Osteocyte (in vitro differentiated cells): ENCODE results near the gene MATN4. TPM values are rescaled to one million over a fixed set of nuclear protein-coding genes. Genes with fewer than 3 reads are reported as not detected.
A peak's percentile ranks its signal among the peaks of the same experiment; 100 is the strongest.

Source experiments
- DNase-seq: peaks from one replicate; pipeline ENCODE4 v3.0.0; 2021; ENCODE audit warnings: mixed read lengths; ENCODE audit not compliant: unreplicated experiment; ENCODE audit errors: extremely low spot score
- H3K27ac Mint-ChIP-seq: one replicate; pipeline ENCODE4 v1.8.0; 2021; ENCODE audit warnings: mild to moderate bottlenecking, mixed read lengths; ENCODE audit not compliant: unreplicated experiment
- H3K27me3 Mint-ChIP-seq: one replicate; pipeline ENCODE4 v1.8.0; 2021; ENCODE audit warnings: mixed read lengths; ENCODE audit not compliant: unreplicated experiment
- H3K36me3 Mint-ChIP-seq: one replicate; pipeline ENCODE4 v1.8.0; 2021; ENCODE audit warnings: mixed read lengths; ENCODE audit not compliant: unreplicated experiment
- H3K4me1 Mint-ChIP-seq: one replicate; pipeline ENCODE4 v1.8.0; 2021; ENCODE audit warnings: mixed read lengths; ENCODE audit not compliant: unreplicated experiment
- H3K4me3 Mint-ChIP-seq: one replicate; pipeline ENCODE4 v1.8.0; 2021; ENCODE audit warnings: mild to moderate bottlenecking, moderate library complexity, mixed read lengths; ENCODE audit not compliant: unreplicated experiment
- H3K9me3 Mint-ChIP-seq: one replicate; pipeline ENCODE4 v1.8.0; 2021; ENCODE audit warnings: mixed read lengths; ENCODE audit not compliant: unreplicated experiment
- CTCF ChIP-seq: fragments of 200-600 bp; sonication (generic); IDR thresholded peaks from 2 replicates; pipeline ENCODE4 v1.5.0; 2021; ENCODE audit warnings: antibody characterized with exemption, mild to moderate bottlenecking, moderate library complexity
- total RNA-seq: library from RNA; stranded (reverse); gene quantifications from 2 replicates; pipeline ENCODE4 v1.2.1, GENCODE V29; 2021

MATN4 gene
- total RNA-seq, 1 donor from 2014 or later: not detected

GRCh38 chr20:45328451-45328850 is 20.4 kb upstream of the MATN4 start:
- TF ChIP-seq CTCF: no peak
- Mint-ChIP-seq H3K9me3 (no peaks in the 10 kb centered on the region), H3K27ac (no peak overlapping the region), H3K36me3 (peaks cover 9% of the 10 kb centered on the region), H3K27me3 (no peaks in the 10 kb centered on the region), H3K4me1 (no peaks in the 10 kb centered on the region), H3K4me3 (no peak overlapping the region)
- no peak for DNase-seq

GRCh38 chr20:45325371-45325770 is 17.3 kb upstream of the MATN4 start:
- peaks cover 8% of the 10 kb centered on the region for H3K36me3 Mint-ChIP-seq
- no peaks in the 10 kb centered on the region for H3K4me1 Mint-ChIP-seq
- DNase-seq: no peak
- H3K27me3 Mint-ChIP-seq: no peaks in the 10 kb centered on the region
- no peaks in the 10 kb centered on the region for H3K9me3 Mint-ChIP-seq
- no peak for TF ChIP-seq CTCF
- no peak overlapping the region for H3K27ac Mint-ChIP-seq
- H3K4me3 Mint-ChIP-seq: no peak overlapping the region

GRCh38 chr20:45323731-45324130 is 15.6 kb upstream of the MATN4 start:
- Mint-ChIP-seq H3K36me3 (peaks cover 4% of the 10 kb centered on the region), H3K27me3 (no peaks in the 10 kb centered on the region), H3K9me3 (no peaks in the 10 kb centered on the region), H3K4me1 (peaks cover 4% of the 10 kb centered on the region), H3K4me3 (no peak overlapping the region), H3K27ac (no peak overlapping the region)
- DNase-seq: no peak
- no peak for TF ChIP-seq CTCF

GRCh38 chr20:45322952-45323383 is 14.9 kb upstream of the MATN4 start:
- no peak for DNase-seq

GRCh38 chr20:45320948-45321595 is 13.0 kb upstream of the MATN4 start:
- H3K27ac Mint-ChIP-seq: no peak overlapping the region
- no peak overlapping the region for H3K4me3 Mint-ChIP-seq
- no peak for DNase-seq
- peaks cover 2% of the 10 kb centered on the region for H3K36me3 Mint-ChIP-seq
- H3K4me1 Mint-ChIP-seq: peaks cover 4% of the 10 kb centered on the region
- no peak for TF ChIP-seq CTCF
- H3K9me3 Mint-ChIP-seq: no peaks in the 10 kb centered on the region
- H3K27me3 Mint-ChIP-seq: no peaks in the 10 kb centered on the region

More at GRCh38 chr20:45322952-45323383, 14.9 kb upstream of the MATN4 start:
- Mint-ChIP-seq H3K9me3 (no peaks in the 10 kb centered on the region), H3K36me3 (peaks cover 4% of the 10 kb centered on the region), H3K27me3 (no peaks in the 10 kb centered on the region), H3K4me1 (peaks cover 4% of the 10 kb centered on the region), H3K27ac (no peak overlapping the region), H3K4me3 (no peak overlapping the region)
- peak; percentile 43 for TF ChIP-seq CTCF
